Liver (tissue), 3 donors: Measurements from ENCODE around the gene PTPN23.

Experiments
- ATF3 ChIP-seq: IDR thresholded peaks from 2 replicates; pipeline ENCODE4 v1.6.1; 2016; ENCODE audit warnings: antibody characterized with exemption
- CTCF ChIP-seq: fragments of 150-350 bp; IDR thresholded peaks from 2 replicates; pipeline ENCODE4 v1.5.1; 2017; ENCODE audit warnings: improper control_type of control experiment, low read depth, low read length; ENCODE audit not compliant: missing input control
- FOXA1 ChIP-seq: IDR thresholded peaks from 2 replicates; pipeline ENCODE4 v1.6.1; 2016; ENCODE audit warnings: antibody characterized with exemption
- FOXA2 ChIP-seq: IDR thresholded peaks from 2 replicates; pipeline ENCODE4 v1.6.1; 2016; ENCODE audit warnings: antibody characterized with exemption
- GABPA ChIP-seq, 2 donors: IDR thresholded peaks in 1 of 2; conservative IDR thresholded peaks in 1 of 2; 2 replicates each; pipeline ENCODE4 v1.6.1; 2016; ENCODE audit warnings: antibody characterized with exemption in 2 of 2, mild to moderate bottlenecking in 1 of 2, moderate library complexity in 1 of 2
- JUND ChIP-seq, 2 donors: IDR thresholded peaks; 2 replicates each; pipeline ENCODE4 v1.6.1; 2016; ENCODE audit warnings: antibody characterized with exemption in 2 of 2
- MAX ChIP-seq: IDR thresholded peaks from 2 replicates; pipeline ENCODE4 v1.6.1; 2016; ENCODE audit warnings: antibody characterized with exemption
- REST ChIP-seq: IDR thresholded peaks from 2 replicates; pipeline ENCODE4 v1.6.1; 2016; ENCODE audit warnings: antibody characterized with exemption, mild to moderate bottlenecking
- SP1 ChIP-seq: IDR thresholded peaks from 2 replicates; pipeline ENCODE4 v1.6.1; 2018; ENCODE audit warnings: antibody characterized with exemption, mild to moderate bottlenecking
- TAF1 ChIP-seq: conservative IDR thresholded peaks from 2 replicates; pipeline ENCODE4 v1.6.1; 2016; ENCODE audit warnings: antibody characterized with exemption, mild to moderate bottlenecking
- YY1 ChIP-seq: IDR thresholded peaks from 2 replicates; pipeline ENCODE4 v1.6.1; 2016; ENCODE audit warnings: antibody characterized with exemption, mild to moderate bottlenecking
- ZBTB33 ChIP-seq: IDR thresholded peaks from 2 replicates; pipeline ENCODE4 v1.6.1; 2016; ENCODE audit warnings: antibody characterized with exemption
- donor health status: healthy.
- donor health status: healthy.

- TF ChIP-seq CTCF (no peak), JUND (IDR thresholded peaks at IDR 0.05) (no peak), FOXA2 (no peak), YY1 (no peak), TAF1 (no peak), ZBTB33 (no peak), GABPA (IDR thresholded peaks at IDR 0.05 in 1 of 2, conservative IDR thresholded peaks at IDR 0.05 in 1 of 2) (no peak), REST (no peak), ATF3 (no peak), SP1 (no peak), FOXA1 (no peak), MAX (no peak)
Observed at GRCh38 chr3:47356201-47356600, 24.6 kb upstream of the PTPN23 start.
